HEK293 (cell line): Measurements from ENCODE around the gene ERRFI1.

ENCODE experiments used
- CTCF ChIA-PET: fragments of 350-600 bp; formaldehyde crosslinking; extraction: SDS; loops from one replicate; lab custom pipeline; 2021; ENCODE audit warnings: antibody characterized with exemption; lab: Yijun Ruan, JAX
- POLR2A ChIA-PET: fragments of 300-600 bp; formaldehyde crosslinking; extraction: SDS; loops from one replicate; lab custom pipeline; 2020; ENCODE audit warnings: antibody characterized with exemption, inconsistent platforms; lab: Yijun Ruan, JAX
- H3K27ac ChIP-seq: fragments of 200-500 bp; sonication (Bioruptor generic); 2 replicates; pipeline ENCODE4 v1.5.1; 2014; ENCODE audit warnings: low read depth, low read length, control low read depth, inconsistent platforms; ENCODE audit errors: extremely low read depth
- H3K36me3 ChIP-seq, 2 experiments: fragments of 200-500 bp in 1 of 2; sonication (Bioruptor generic) in 1 of 2; 1 replicate in 1 of 2; 2 replicates in 1 of 2; pipeline ENCODE4 v1.5.1; 2014 to 2017; ENCODE audit warnings: inconsistent platforms in 2 of 2, low read length in 2 of 2; ENCODE audit not compliant: control insufficient read depth in 2 of 2, insufficient read depth in 1 of 2
- H3K4me1 ChIP-seq: fragments of 200-500 bp; sonication (Bioruptor generic); 2 replicates; pipeline ENCODE4 v1.5.1; 2014; ENCODE audit warnings: mild to moderate bottlenecking, low read length, inconsistent platforms; ENCODE audit not compliant: control insufficient read depth, insufficient read depth
- H3K4me3 ChIP-seq: 2 replicates; pipeline ENCODE4 v1.5.1; 2011; ENCODE audit warnings: low read depth, mild to moderate bottlenecking, control low read depth, low read length, moderate library complexity
- H3K9me3 ChIP-seq: fragments of 200-500 bp; sonication (Bioruptor generic); 2 replicates; pipeline ENCODE4 v1.5.1; 2014; ENCODE audit warnings: low read depth, low read length, inconsistent platforms; ENCODE audit not compliant: control insufficient read depth, insufficient read depth
- KLF9 ChIP-seq: fragments of 450-650 bp; formaldehyde crosslinking; IDR thresholded peaks from 2 replicates; pipeline ENCODE4 v1.5.1; 2016; ENCODE audit warnings: missing biosample characterization, missing genetic modification characterization, low read depth
- SCRT2 ChIP-seq: fragments of 450-650 bp; formaldehyde crosslinking; IDR thresholded peaks from 2 replicates; pipeline ENCODE4 v1.5.1; 2016; ENCODE audit warnings: missing biosample characterization, missing genetic modification characterization
- SP2 ChIP-seq: fragments of 450-650 bp; formaldehyde crosslinking; IDR thresholded peaks from 2 replicates; pipeline ENCODE4 v1.5.1; 2016; ENCODE audit warnings: missing biosample characterization, missing genetic modification characterization
- SP7 ChIP-seq: fragments of 450-650 bp; formaldehyde crosslinking; IDR thresholded peaks from 2 replicates; pipeline ENCODE4 v1.5.1; 2016; ENCODE audit warnings: missing biosample characterization, missing genetic modification characterization
- TCF7L2 ChIP-seq: IDR thresholded peaks from 2 replicates; pipeline ENCODE4 v1.6.1; 2011; ENCODE audit warnings: low read depth, mild to moderate bottlenecking, inconsistent platforms, low read length, moderate library complexity, borderline replicate concordance
- ZBTB1 ChIP-seq: fragments of 450-650 bp; formaldehyde crosslinking; IDR thresholded peaks from 2 replicates; pipeline ENCODE4 v1.5.1; 2016; ENCODE audit warnings: missing biosample characterization, missing genetic modification characterization
- ZBTB17 ChIP-seq: fragments of 450-650 bp; formaldehyde crosslinking; IDR thresholded peaks from 2 replicates; pipeline ENCODE4 v1.5.1; 2016; ENCODE audit warnings: missing biosample characterization, missing genetic modification characterization
- ZBTB20 ChIP-seq: fragments of 450-650 bp; formaldehyde crosslinking; IDR thresholded peaks from 2 replicates; pipeline ENCODE4 v1.5.1; 2016; ENCODE audit warnings: missing biosample characterization, missing genetic modification characterization
- ZNF223 ChIP-seq: fragments of 450-650 bp; formaldehyde crosslinking; IDR thresholded peaks from 2 replicates; pipeline ENCODE4 v1.5.1; 2016; ENCODE audit warnings: missing biosample characterization, missing genetic modification characterization
- ZNF366 ChIP-seq: fragments of 450-650 bp; formaldehyde crosslinking; conservative IDR thresholded peaks from 2 replicates; pipeline ENCODE4 v1.5.1; 2016; ENCODE audit warnings: missing biosample characterization, missing genetic modification characterization
- ZNF433 ChIP-seq: fragments of 450-650 bp; formaldehyde crosslinking; IDR thresholded peaks from 2 replicates; pipeline ENCODE4 v1.5.1; 2016; ENCODE audit warnings: missing biosample characterization, missing genetic modification characterization, low read depth
- ZNF529 ChIP-seq: fragments of 450-650 bp; formaldehyde crosslinking; IDR thresholded peaks from 2 replicates; pipeline ENCODE4 v1.5.1; 2017; ENCODE audit warnings: missing genetic modification characterization, missing biosample characterization; ENCODE audit not compliant: insufficient replicate concordance
- ZNF600 ChIP-seq: fragments of 450-650 bp; formaldehyde crosslinking; IDR thresholded peaks from 2 replicates; pipeline ENCODE4 v1.5.1; 2016; ENCODE audit warnings: missing biosample characterization, missing genetic modification characterization
- ZNF621 ChIP-seq: fragments of 450-650 bp; formaldehyde crosslinking; IDR thresholded peaks from 2 replicates; pipeline ENCODE4 v1.5.1; 2017; ENCODE audit warnings: missing biosample characterization, missing genetic modification characterization
- ZNF785 ChIP-seq: fragments of 450-650 bp; formaldehyde crosslinking; IDR thresholded peaks from 2 replicates; pipeline ENCODE4 v1.5.1; 2016; ENCODE audit warnings: missing biosample characterization, missing genetic modification characterization
- ZNF792 ChIP-seq: fragments of 450-650 bp; formaldehyde crosslinking; IDR thresholded peaks from 2 replicates; pipeline ENCODE4 v1.5.1; 2016; ENCODE audit warnings: missing biosample characterization, missing genetic modification characterization
- TF ChIP-seq, protein P1 (sequence below): fragments of 450-650 bp; formaldehyde crosslinking; IDR thresholded peaks from 2 replicates; pipeline ENCODE4 v1.5.1; 2016; ENCODE audit warnings: missing biosample characterization, missing genetic modification characterization
- TF ChIP-seq, protein P2 (sequence below): fragments of 450-650 bp; formaldehyde crosslinking; IDR thresholded peaks from 2 replicates; pipeline ENCODE4 v1.5.1; 2017; ENCODE audit warnings: missing biosample characterization, missing genetic modification characterization
- TF ChIP-seq, protein P3 (sequence below): fragments of 450-650 bp; formaldehyde crosslinking; IDR thresholded peaks from 2 replicates; pipeline ENCODE4 v1.5.1; 2016; ENCODE audit warnings: missing biosample characterization, missing genetic modification characterization
- TF ChIP-seq, protein P4 (sequence below): IDR thresholded peaks from 2 replicates; pipeline ENCODE4 v1.6.1; 2011; ENCODE audit warnings: mild to moderate bottlenecking, low read depth, low read length, borderline replicate concordance
- TF ChIP-seq, protein P5 (sequence below): fragments of 450-650 bp; formaldehyde crosslinking; IDR thresholded peaks from 2 replicates; pipeline ENCODE4 v1.5.1; 2016; ENCODE audit warnings: missing biosample characterization, missing genetic modification characterization

ERRFI1 gene

DNA sequence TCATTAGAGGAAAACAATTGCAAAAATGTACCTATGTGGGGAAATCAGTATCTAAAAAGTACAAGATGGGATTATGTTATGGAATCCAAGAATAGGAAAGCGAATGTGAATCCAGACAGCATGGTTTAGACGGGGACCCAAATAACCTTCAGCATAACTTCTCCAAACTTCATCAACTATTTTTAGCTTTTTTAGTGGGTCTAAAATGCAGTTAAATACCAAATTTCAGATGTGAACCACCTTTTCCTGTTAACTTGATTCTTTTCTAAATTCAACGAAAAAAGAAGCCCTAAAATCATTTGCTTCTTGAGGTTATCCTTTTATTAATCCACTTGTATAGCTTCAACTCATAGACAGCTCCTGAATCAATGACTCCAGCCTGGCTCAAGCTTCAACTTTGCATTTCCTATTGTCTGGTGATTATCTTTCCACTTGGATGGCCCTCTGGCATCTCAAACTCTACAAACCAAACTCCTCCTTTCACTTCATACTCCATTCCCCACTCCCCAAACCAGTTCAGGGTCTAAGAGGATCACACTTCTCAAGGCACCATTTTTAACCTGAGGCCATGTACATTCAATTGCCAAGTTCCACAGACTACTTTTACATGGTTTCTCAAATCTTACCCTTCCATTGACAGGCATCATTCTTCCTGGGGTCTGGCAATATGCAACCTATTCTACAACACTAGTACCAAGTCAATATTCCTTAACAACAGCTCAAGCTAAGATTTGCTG, 7.4 kb downstream of the ERRFI1 start:
- H3K4me1 ChIP-seq = peaks cover 61% of the 10 kb centered on the region
- H3K27ac ChIP-seq = no peak overlapping the region
- H3K4me3 ChIP-seq = no peak overlapping the region
- ChIA-PET CTCF (interaction anchor here (0.8 to 10.6 kb wide), 10 partner anchors 12 to 331 kb away, joined by 3 to 169 read pairs (median 8); no protein-coding TSS in a partner anchor), POLR2A (interaction anchor here (0.6 to 1.7 kb wide), 5 partner anchors 11 to 325 kb away, joined by 3 to 5 read pairs (median 4); no protein-coding TSS in a partner anchor)
- TF ChIP-seq, protein P1, sequence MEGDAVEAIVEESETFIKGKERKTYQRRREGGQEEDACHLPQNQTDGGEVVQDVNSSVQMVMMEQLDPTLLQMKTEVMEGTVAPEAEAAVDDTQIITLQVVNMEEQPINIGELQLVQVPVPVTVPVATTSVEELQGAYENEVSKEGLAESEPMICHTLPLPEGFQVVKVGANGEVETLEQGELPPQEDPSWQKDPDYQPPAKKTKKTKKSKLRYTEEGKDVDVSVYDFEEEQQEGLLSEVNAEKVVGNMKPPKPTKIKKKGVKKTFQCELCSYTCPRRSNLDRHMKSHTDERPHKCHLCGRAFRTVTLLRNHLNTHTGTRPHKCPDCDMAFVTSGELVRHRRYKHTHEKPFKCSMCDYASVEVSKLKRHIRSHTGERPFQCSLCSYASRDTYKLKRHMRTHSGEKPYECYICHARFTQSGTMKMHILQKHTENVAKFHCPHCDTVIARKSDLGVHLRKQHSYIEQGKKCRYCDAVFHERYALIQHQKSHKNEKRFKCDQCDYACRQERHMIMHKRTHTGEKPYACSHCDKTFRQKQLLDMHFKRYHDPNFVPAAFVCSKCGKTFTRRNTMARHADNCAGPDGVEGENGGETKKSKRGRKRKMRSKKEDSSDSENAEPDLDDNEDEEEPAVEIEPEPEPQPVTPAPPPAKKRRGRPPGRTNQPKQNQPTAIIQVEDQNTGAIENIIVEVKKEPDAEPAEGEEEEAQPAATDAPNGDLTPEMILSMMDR (tag by site-specific recombination) = no peak
- TF ChIP-seq ZBTB1 (tag by site-specific recombination) (no peak), SP2 (tag by site-specific recombination) (no peak), ZBTB20 (no peak), KLF9 (tag by site-specific recombination) (no peak), ZNF529 (no peak), SP7 (tag by site-specific recombination) (0 out of 2 replicates have a peak, but pooled peaks have one; percentile 27), ZNF792 (tag by site-specific recombination) (no peak), ZBTB17 (tag by site-specific recombination) (0 out of 2 replicates have a peak, but pooled peaks have one; percentile 29), ZNF600 (tag by site-specific recombination) (peak; percentile 61; the same call in 1 of the 2 replicates)
- TF ChIP-seq, protein P2, sequence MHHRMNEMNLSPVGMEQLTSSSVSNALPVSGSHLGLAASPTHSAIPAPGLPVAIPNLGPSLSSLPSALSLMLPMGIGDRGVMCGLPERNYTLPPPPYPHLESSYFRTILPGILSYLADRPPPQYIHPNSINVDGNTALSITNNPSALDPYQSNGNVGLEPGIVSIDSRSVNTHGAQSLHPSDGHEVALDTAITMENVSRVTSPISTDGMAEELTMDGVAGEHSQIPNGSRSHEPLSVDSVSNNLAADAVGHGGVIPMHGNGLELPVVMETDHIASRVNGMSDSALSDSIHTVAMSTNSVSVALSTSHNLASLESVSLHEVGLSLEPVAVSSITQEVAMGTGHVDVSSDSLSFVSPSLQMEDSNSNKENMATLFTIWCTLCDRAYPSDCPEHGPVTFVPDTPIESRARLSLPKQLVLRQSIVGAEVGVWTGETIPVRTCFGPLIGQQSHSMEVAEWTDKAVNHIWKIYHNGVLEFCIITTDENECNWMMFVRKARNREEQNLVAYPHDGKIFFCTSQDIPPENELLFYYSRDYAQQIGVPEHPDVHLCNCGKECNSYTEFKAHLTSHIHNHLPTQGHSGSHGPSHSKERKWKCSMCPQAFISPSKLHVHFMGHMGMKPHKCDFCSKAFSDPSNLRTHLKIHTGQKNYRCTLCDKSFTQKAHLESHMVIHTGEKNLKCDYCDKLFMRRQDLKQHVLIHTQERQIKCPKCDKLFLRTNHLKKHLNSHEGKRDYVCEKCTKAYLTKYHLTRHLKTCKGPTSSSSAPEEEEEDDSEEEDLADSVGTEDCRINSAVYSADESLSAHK (tag by site-specific recombination) = no peak
- no peaks in the 10 kb centered on the region for H3K9me3 ChIP-seq
- peaks cover 0 to 13% of the 10 kb centered on the region in 2 experiments; a peak in 1 of 3 replicates for H3K36me3 ChIP-seq

DNA sequence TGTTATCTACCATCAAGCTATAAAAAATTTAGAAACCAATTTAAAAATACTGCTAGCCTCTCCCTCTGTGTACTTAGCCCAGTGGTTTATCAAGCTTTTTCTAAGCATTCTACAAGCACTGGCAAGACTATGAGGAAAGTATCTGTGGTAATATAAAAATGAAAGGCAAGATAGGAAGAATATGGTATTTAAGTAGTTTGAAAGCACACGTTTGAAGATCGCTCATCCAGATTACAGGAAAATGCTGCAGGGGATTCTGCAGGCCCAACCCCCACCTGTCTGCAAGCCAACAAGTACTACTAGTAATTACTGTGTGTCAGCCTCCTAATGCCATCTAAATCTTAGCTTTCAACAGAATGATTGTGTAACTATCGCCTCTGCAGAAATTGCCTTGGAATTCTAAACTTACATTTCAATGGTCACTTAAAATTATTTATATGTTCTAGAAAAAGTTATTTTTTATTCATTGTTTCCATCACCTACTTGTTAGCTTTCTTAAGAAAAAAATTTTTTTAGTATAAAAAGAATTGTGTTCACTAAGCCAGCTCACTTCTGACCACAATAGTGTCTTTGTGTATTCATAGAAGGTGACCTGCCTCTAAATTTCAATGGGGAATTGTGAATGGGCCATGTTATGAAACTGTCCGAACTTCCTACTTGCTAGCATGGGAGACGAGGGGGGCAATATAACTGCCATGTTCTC, 8.5 kb downstream of the ERRFI1 start:
- peaks cover 0 to 23% of the 10 kb centered on the region in 2 experiments; a peak in 1 of 3 replicates for H3K36me3 ChIP-seq
- H3K4me1 ChIP-seq = peaks cover 51% of the 10 kb centered on the region
- no peak overlapping the region; the same call in 1 of the 2 replicates for H3K27ac ChIP-seq
- no peak overlapping the region for H3K4me3 ChIP-seq
- POLR2A ChIA-PET = interaction anchor here (0.8 to 2.0 kb wide), 4 partner anchors 10 to 326 kb away, joined by 4 to 14 read pairs (median 4); partner anchors contain the start of gene ERRFI1
- H3K9me3 ChIP-seq = no peaks in the 10 kb centered on the region
- CTCF ChIA-PET = interaction anchor here (0.6 to 10.6 kb wide), 13 partner anchors 10 to 332 kb away, joined by 3 to 169 read pairs (median 5); partner anchors contain the start of gene ERRFI1
- no peak for TF ChIP-seq ZNF433
- peak; percentile 93 for TF ChIP-seq TCF7L2
- peak; percentile 64 for TF ChIP-seq ZNF366 (tag by site-specific recombination)
- TF ChIP-seq ZNF223 = no peak
- peak; percentile 96 for TF ChIP-seq SP7 (tag by site-specific recombination)
- TF ChIP-seq, protein P3, sequence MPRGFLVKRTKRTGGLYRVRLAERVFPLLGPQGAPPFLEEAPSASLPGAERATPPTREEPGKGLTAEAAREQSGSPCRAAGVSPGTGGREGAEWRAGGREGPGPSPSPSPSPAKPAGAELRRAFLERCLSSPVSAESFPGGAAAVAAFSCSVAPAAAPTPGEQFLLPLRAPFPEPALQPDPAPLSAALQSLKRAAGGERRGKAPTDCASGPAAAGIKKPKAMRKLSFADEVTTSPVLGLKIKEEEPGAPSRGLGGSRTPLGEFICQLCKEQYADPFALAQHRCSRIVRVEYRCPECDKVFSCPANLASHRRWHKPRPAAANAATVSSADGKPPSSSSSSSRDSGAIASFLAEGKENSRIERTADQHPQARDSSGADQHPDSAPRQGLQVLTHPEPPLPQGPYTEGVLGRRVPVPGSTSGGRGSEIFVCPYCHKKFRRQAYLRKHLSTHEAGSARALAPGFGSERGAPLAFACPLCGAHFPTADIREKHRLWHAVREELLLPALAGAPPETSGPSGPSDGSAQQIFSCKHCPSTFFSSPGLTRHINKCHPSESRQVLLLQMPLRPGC = peak; percentile 62; the same call in 1 of the 2 replicates
- no peak for TF ChIP-seq ZNF785 (tag by site-specific recombination)
- TF ChIP-seq ZBTB20 = peak; percentile 80
- TF ChIP-seq ZNF621 (tag by site-specific recombination) = no peak
- TF ChIP-seq SCRT2 (tag by site-specific recombination) = peak; percentile 97
- TF ChIP-seq, protein P4, sequence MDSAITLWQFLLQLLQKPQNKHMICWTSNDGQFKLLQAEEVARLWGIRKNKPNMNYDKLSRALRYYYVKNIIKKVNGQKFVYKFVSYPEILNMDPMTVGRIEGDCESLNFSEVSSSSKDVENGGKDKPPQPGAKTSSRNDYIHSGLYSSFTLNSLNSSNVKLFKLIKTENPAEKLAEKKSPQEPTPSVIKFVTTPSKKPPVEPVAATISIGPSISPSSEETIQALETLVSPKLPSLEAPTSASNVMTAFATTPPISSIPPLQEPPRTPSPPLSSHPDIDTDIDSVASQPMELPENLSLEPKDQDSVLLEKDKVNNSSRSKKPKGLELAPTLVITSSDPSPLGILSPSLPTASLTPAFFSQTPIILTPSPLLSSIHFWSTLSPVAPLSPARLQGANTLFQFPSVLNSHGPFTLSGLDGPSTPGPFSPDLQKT = no peak
- no peak for TF ChIP-seq KLF9 (tag by site-specific recombination)
- TF ChIP-seq, protein P5, sequence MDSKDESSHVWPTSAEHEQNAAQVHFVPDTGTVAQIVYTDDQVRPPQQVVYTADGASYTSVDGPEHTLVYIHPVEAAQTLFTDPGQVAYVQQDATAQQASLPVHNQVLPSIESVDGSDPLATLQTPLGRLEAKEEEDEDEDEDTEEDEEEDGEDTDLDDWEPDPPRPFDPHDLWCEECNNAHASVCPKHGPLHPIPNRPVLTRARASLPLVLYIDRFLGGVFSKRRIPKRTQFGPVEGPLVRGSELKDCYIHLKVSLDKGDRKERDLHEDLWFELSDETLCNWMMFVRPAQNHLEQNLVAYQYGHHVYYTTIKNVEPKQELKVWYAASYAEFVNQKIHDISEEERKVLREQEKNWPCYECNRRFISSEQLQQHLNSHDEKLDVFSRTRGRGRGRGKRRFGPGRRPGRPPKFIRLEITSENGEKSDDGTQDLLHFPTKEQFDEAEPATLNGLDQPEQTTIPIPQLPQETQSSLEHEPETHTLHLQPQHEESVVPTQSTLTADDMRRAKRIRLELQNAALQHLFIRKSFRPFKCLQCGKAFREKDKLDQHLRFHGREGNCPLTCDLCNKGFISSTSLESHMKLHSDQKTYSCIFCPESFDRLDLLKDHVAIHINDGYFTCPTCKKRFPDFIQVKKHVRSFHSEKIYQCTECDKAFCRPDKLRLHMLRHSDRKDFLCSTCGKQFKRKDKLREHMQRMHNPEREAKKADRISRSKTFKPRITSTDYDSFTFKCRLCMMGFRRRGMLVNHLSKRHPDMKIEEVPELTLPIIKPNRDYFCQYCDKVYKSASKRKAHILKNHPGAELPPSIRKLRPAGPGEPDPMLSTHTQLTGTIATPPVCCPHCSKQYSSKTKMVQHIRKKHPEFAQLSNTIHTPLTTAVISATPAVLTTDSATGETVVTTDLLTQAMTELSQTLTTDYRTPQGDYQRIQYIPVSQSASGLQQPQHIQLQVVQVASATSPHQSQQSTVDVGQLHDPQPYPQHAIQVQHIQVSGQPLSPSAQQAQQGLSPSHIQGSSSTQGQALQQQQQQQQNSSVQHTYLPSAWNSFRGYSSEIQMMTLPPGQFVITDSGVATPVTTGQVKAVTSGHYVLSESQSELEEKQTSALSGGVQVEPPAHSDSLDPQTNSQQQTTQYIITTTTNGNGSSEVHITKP (tag by site-specific recombination) = peak; percentile 27; the same call in 1 of the 2 replicates
